GM21381 (cell line): Measurements from ENCODE around the gene GPR15LG.
"Not testable (repeated sequence)": the region's sequence is repeated elsewhere in the genome, so short reads cannot be mapped to it uniquely, and the experiment has no call there.

Experiments
- ATAC-seq: cut with Tn5 transposase; IDR thresholded peaks from one replicate; pipeline ENCODE4 v1.9.1; 2021; ENCODE audit warnings: mild to moderate bottlenecking, moderate library complexity; ENCODE audit not compliant: unreplicated experiment

The GPR15LG gene

DNA sequence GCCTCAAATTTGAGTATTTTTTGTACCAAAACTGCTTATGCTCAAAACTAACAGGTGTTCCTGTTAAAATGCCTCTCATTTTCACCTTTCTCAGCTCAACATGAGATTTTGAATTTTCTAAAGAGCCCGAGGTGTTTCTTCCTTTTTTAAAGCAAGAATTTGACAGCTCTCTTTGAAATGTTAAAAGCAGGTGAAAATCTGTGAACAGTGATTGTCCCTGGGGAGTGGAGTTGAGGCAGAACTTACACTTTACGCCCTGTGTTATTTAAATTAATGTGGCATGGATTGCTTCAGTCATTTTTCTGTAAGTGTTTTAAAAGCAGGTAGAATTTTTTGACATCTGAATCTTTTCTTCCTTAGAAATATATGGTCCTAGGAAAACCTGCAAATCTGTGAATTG lies 9.2 kb upstream of the GPR15LG start:
- no peak for ATAC-seq

DNA sequence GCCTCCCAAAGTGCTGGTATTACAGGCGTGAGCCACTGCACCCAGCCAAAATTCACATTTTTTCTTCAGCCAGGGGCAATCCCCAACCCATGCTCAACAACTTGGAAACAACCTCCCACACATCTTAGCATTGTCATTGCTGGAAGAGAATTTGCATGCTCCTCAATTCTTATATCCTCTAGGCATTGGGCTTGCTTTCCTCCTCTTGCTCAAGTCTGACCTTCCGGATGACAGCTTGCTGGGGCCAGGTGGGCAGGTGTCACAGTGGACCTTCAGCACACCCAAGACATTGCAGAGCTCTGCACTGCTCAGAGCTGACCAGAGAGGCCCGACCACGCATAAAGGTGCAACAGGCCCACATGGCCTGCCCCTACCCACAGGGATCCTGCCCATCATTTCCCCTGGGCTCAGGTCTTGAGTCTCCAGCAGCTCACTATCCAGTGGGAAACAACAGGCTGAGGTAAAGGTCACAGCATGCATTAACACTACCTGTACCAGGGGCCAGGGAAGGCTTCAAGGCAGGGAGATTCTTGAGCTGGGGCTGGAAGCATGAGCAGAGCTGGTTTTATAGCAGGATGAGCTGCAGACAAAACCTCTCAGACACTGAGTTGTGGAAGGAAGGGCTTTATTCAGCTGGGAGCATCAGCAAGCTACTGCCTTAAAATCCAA lies 6.8 kb upstream of the GPR15LG start:
- ATAC-seq = no peak

DNA sequence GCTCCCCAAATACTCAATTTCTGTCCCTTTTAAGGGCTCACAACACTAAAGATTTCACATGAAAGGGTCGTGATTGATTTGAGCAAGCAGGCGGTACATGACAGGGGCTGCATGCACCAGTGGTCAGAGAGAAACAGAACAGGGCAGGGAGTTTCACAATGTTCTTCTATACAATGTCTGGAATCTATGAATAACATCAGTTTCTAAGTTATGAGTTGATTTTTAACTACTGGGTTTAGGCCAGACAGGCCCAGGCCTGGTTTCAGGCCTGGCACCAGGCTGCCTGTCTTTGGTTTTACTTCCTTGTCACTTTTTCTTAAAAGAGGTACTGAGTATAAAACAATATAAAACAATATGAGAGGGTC lies 6.3 kb upstream of the GPR15LG start:
- ATAC-seq = not testable (repeated sequence)

GRCh38 chr10:84168382-84168781 lies 5.2 kb upstream of the GPR15LG start:
- not testable (repeated sequence) for ATAC-seq

DNA sequence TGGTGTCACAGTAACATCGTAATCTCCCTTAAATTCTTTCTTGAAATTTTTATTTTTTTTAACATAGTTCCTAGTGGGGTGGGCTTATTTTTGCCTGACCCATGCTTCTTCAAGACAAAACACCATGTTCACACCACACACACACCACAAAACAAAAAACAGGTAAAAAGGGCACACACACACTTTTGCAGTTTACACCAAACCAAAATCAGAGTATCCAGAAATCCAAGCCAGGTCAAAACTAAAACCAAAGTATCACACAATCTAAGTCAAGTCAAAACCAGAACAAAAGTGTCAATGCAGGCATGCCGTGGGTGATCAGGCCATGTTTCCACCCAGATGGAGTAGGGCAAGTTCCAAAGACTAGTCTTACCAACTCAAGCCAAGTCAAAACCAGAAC lies 2.4 kb upstream of the GPR15LG start:
- not testable (repeated sequence) for ATAC-seq

DNA sequence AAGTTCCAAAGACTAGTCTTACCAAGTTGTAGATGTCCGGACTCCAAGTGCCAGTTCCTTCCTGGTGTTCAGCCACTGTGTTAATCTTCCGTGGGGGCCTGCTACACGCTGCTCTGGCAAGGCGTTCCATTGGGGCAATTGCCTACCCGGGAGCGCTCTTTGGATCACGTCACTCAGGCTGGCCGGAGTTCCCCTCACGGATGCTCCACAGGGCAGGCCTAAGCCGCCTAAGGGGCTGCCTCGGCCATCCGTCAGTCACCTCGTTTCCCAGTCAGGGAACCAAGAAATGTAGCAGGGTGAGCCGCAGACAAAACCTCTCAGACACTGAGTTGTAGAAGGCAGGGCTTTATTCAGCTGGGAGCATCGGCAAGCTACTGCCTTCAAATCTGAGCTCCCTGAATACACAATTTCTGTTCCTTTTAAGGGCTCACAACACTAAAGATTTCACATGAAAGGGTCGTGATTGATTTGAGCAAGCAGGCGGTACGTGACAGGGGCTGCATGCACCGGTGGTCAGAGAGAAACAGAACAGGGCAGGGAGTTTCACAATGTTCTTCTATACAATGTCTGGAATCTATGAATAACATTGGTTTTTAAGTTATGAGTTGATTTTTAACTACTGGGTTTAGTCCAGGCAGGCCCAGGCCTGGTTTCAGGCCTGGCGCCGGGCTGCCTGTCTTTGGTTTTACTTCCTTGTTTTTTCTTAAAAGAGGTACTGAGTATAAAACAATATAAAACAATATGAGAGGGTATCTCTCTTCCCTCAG lies 1.7 kb upstream of the GPR15LG start:
- peak; percentile 30 for ATAC-seq

GRCh38 chr10:84172467-84173356 lies 889 bp upstream of the GPR15LG start:
- peak; percentile 50 for ATAC-seq

GRCh38 chr10:84175436-84175835 lies 1.8 kb downstream of the GPR15LG start:
- no peak for ATAC-seq

- no peak for ATAC-seq
Observed at GRCh38 chr10:84176351-84176750, 2.8 kb downstream of the GPR15LG start.

GRCh38 chr10:84176836-84177474 lies 3.4 kb downstream of the GPR15LG start:
- ATAC-seq = no peak

DNA sequence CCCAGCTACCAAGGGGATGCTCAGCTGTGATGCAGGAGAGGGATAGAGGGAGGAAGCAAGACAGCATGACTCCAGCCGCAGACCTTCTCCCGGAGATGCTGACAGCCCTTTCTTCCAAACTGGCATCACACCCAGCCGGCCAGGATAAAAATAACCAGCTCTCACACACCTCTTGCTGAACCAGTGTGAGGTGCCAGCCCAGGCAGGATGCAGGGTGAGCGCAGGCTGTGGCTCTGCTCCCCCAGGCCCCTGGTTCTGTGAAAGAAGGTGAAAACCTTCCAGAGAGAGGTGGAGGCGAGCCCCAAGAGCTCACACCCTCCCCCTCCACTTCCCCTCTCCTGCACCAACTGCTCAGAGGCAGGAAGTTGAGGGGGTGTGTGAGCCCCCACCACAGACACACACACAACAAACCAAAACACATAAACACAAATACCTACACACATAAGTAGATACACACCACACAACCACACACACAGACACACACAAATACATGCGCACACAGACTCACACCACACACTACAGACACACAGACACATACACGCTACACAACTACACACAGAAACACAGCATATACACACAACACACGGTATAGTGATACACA lies 4.0 kb downstream of the GPR15LG start:
- ATAC-seq = peak; percentile 50

DNA sequence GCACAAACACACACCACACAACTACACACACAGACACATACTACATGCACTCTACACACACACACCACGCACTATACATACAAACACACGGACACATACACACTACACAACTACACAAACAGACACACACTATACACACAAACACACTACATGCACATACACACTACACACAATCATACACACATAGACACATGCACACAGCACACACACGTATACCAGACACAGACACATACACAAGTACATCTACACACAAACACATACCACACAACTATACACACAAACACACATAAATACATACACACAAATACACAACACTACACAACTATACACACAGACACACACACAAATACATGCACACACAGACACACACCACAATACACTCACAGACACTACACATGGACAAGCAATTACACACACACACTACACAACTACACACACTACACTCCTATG lies 4.6 kb downstream of the GPR15LG start:
- ATAC-seq = no peak

- peak; percentile 80 for ATAC-seq
Observed at GRCh38 chr10:84179059-84179710, 5.6 kb downstream of the GPR15LG start.

DNA sequence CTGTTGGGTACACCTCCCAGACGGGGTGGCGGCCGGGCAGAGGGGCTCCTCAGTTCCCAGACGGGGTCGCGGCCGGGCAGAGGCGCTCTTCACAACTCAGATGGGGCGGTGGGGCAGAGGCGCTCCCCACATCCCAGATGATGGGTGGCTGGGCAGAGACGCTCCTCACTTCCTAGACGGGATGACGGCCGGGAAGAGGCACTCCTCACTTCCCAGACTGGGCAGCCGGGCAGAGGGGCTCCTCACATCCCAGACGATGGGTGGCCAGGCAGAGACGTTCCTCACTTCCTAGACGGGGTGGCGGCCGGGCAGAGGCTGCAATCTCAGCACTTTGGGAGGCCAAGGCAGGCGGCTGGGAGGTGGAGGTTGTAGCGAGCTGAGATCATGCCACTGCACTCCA lies 6.8 kb downstream of the GPR15LG start:
- ATAC-seq = not testable (repeated sequence)

DNA sequence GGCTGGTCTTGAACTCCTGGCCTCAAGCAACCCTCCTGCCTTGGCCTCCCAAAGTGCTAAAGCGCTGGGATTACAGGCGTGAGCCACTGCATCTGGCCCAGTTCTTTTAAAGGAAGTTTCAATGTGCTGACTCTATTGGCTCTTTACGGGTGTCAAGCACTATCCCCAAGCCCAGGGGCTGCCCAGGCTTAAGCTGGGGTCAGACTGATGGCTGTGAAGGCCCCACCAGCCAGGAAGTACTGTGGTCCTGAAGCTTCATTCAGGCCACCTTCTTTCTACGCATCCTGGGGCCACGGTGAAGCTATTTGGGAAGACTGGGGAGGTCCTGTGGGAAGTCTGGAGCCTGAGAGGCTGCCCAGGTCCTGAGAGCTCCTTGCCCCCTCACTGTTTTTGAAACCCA lies 8.0 kb downstream of the GPR15LG start:
- no peak for ATAC-seq

GRCh38 chr10:84184517-84184916 lies 10.9 kb downstream of the GPR15LG start:
- ATAC-seq = no peak

- no peak for ATAC-seq
Observed at GRCh38 chr10:84185526-84186175, 12.1 kb downstream of the GPR15LG start.

DNA sequence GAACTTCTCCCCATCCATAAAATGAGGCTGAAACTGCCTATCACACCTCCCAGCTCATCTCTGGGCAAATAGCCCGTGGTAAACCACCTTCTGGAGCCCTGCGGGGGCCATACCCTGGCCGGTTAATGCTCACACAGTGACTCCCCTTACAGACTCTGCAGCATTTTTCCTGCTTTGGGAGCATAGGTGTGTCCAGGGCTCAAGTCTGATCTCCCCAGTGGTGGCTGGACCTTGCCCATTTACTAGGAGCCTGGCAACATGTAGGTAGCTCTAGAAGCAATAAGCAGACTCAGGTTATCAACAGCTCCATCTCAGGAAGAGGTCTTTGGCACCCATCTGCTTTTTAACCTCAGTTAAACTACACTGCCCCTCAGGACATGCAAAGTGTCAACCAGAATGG lies 15.2 kb downstream of the GPR15LG start:
- ATAC-seq = no peak

GRCh38 chr10:84190621-84191020 lies 17.0 kb downstream of the GPR15LG start:
- ATAC-seq = no peak

- no peak for ATAC-seq
Observed at GRCh38 chr10:84191106-84191505, 17.5 kb downstream of the GPR15LG start.
